Panc1 (cell line): ENCODE results near the gene FOXD1. TPM values are rescaled to one million over a fixed set of nuclear protein-coding genes. Genes with fewer than 3 reads are reported as not detected.

Experiments used
- ATAC-seq: fragments of 200-7000 bp; cut with Tn5 transposase; 2 replicates; pipeline ENCODE4 v1.9.1; 2020; ENCODE audit warnings: mild to moderate bottlenecking, moderate library complexity
- BruUV-seq: library from RNA; stranded (reverse); fragments of 400-500 nt; replicated peaks from 2 replicates; lab custom pipeline; 2021; lab: Mats Ljungman, UMichigan
- CTCF ChIA-PET: fragments of 300-600 bp; sonication (Branson Sonifier 250); formaldehyde crosslinking; loops from one replicate; lab custom pipeline; 2022; ENCODE audit warnings: antibody characterized with exemption; lab: Charles Lee
- POLR2A ChIA-PET: fragments of 300-600 bp; sonication (Branson Sonifier 250); formaldehyde crosslinking; loops from one replicate; lab custom pipeline; 2022; ENCODE audit warnings: antibody characterized with exemption; lab: Charles Lee
- DNase-seq: peaks from one replicate; pipeline ENCODE4 v3.0.0-alpha.2; 2010; ENCODE audit warnings: low read depth, low spot score
- H3K27ac ChIP-seq: 2 replicates; pipeline ENCODE4 v1.5.1; 2011; ENCODE audit warnings: mild to moderate bottlenecking, low read length, inconsistent platforms
- H3K27me3 ChIP-seq: fragments of 200-500 bp; sonication (Bioruptor generic); 2 replicates; pipeline ENCODE4 v1.6.0; 2014; ENCODE audit warnings: low read length, inconsistent platforms; ENCODE audit not compliant: control insufficient read depth, insufficient read depth
- H3K36me3 ChIP-seq: fragments of 200-500 bp; sonication (Bioruptor generic); 2 replicates; pipeline ENCODE4 v1.5.1; 2014; ENCODE audit warnings: inconsistent platforms, mild to moderate bottlenecking, low read length, moderate library complexity; ENCODE audit not compliant: control insufficient read depth, insufficient read depth
- H3K4me1 ChIP-seq: 2 replicates; pipeline ENCODE4 v1.5.1; 2011; ENCODE audit warnings: inconsistent platforms, mild to moderate bottlenecking, low read length, moderate library complexity; ENCODE audit not compliant: control insufficient read depth, insufficient read depth
- H3K4me3 ChIP-seq, 2 experiments: 2 replicates each; pipeline ENCODE4 v1.5.1; 2011 to 2012; ENCODE audit warnings: low read depth in 2 of 2, low read length in 2 of 2, mild to moderate bottlenecking in 2 of 2, inconsistent platforms in 1 of 2, moderate library complexity in 1 of 2
- H3K9me3 ChIP-seq: fragments of 200-500 bp; sonication (Bioruptor generic); 2 replicates; pipeline ENCODE4 v1.5.1; 2014; ENCODE audit warnings: low read depth, mild to moderate bottlenecking, inconsistent platforms, low read length, moderate library complexity; ENCODE audit not compliant: control insufficient read depth, insufficient read depth
- POLR2AphosphoS5 ChIP-seq: IDR thresholded peaks from 2 replicates; pipeline ENCODE4 v1.6.1; 2012; ENCODE audit warnings: mild to moderate bottlenecking, low read depth, low read length, moderate library complexity
- REST ChIP-seq, 2 experiments: IDR thresholded peaks; 2 replicates each; pipeline ENCODE4 v1.6.1; 2011 to 2012; ENCODE audit warnings: low read depth in 2 of 2, control low read depth in 1 of 2, low read length in 1 of 2, mild to moderate bottlenecking in 1 of 2, moderate library complexity in 1 of 2; ENCODE audit not compliant: insufficient read depth in 1 of 2
- SIN3A ChIP-seq: IDR thresholded peaks from 2 replicates; pipeline ENCODE4 v1.6.1; 2012; ENCODE audit warnings: low read depth, mild to moderate bottlenecking, low read length, moderate library complexity, borderline replicate concordance; ENCODE audit not compliant: insufficient read depth
- TCF7L2 ChIP-seq: IDR thresholded peaks from 2 replicates; pipeline ENCODE4 v1.6.1; 2011; ENCODE audit warnings: mild to moderate bottlenecking, low read depth, low read length, inconsistent platforms
- in situ Hi-C: cut with HindIII; loops from 2 replicates; pipeline ENCODE4 v1.10.0; 2016; ENCODE audit warnings: low sequenced_read_pairs, low pct_unique_long_range_greater_than_20kb
- intact Hi-C: fragments of 100-400 bp; cut with micrococcal nuclease; formaldehyde crosslinking; loops from one replicate; pipeline ENCODE4 v1.10.0; 2022; ENCODE audit not compliant: unreplicated experiment
- total RNA-seq: library from RNA; stranded (reverse); gene quantifications from one replicate; pipeline ENCODE4 v1.2.1, GENCODE V29; 2021; ENCODE audit not compliant: unreplicated experiment
- TF ChIP-seq, protein P1 (sequence below): fragments of 450-650 bp; IDR thresholded peaks from 2 replicates; pipeline ENCODE4 v1.5.1; 2017; ENCODE audit warnings: mild to moderate bottlenecking

The FOXD1 gene
- total RNA-seq, 1 experiment from 2014 or later, result 63.3 TPM

GRCh38 chr5:73431204-73431851 lies 17.2 kb downstream of the FOXD1 start:
- DNase-seq (no peak), ATAC-seq (no peak)
- in situ Hi-C loops (no loop called here), intact Hi-C loops (loop anchor here (10.0 kb wide), 1 partner anchor 57 kb away; no protein-coding TSS in a partner anchor)
- TF ChIP-seq TCF7L2, result no peak
- TF ChIP-seq REST (IDR thresholded peaks at IDR 0.05; ENCODE audit: insufficient read depth in 1 of 2, low read depth in 2 of 2, low read length in 1 of 2), result no peak
- no peak for TF ChIP-seq POLR2AphosphoS5
- TF ChIP-seq, protein P1, sequence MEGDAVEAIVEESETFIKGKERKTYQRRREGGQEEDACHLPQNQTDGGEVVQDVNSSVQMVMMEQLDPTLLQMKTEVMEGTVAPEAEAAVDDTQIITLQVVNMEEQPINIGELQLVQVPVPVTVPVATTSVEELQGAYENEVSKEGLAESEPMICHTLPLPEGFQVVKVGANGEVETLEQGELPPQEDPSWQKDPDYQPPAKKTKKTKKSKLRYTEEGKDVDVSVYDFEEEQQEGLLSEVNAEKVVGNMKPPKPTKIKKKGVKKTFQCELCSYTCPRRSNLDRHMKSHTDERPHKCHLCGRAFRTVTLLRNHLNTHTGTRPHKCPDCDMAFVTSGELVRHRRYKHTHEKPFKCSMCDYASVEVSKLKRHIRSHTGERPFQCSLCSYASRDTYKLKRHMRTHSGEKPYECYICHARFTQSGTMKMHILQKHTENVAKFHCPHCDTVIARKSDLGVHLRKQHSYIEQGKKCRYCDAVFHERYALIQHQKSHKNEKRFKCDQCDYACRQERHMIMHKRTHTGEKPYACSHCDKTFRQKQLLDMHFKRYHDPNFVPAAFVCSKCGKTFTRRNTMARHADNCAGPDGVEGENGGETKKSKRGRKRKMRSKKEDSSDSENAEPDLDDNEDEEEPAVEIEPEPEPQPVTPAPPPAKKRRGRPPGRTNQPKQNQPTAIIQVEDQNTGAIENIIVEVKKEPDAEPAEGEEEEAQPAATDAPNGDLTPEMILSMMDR, result no peak
- no peak for TF ChIP-seq SIN3A
- no peaks in the 10 kb centered on the region for H3K27me3 ChIP-seq
- BruUV-seq, result no TSS peak
- POLR2A ChIA-PET, result no interaction called here
- H3K9me3 ChIP-seq, result no peaks in the 10 kb centered on the region
- peaks cover 27% of the 10 kb centered on the region for H3K4me1 ChIP-seq
- H3K4me3 ChIP-seq, result no peak overlapping the region
- H3K27ac ChIP-seq, result no peak overlapping the region
- no peaks in the 10 kb centered on the region for H3K36me3 ChIP-seq
- CTCF ChIA-PET, result no interaction called here

GRCh38 chr5:73426034-73426433 lies 22.5 kb downstream of the FOXD1 start:
- intact Hi-C loops (no loop called here), in situ Hi-C loops (no loop called here)
- no peak for DNase-seq
- TF ChIP-seq TCF7L2 (no peak), SIN3A (no peak), POLR2AphosphoS5 (no peak), REST (IDR thresholded peaks at IDR 0.05; ENCODE audit: insufficient read depth in 1 of 2, low read depth in 2 of 2, low read length in 1 of 2) (no peak)
- TF ChIP-seq, protein P1, result no peak
- Histone ChIP-seq H3K27me3 (no peaks in the 10 kb centered on the region), H3K4me3 (no peak overlapping the region), H3K9me3 (no peaks in the 10 kb centered on the region), H3K27ac (no peak overlapping the region), H3K4me1 (no peaks in the 10 kb centered on the region), H3K36me3 (no peaks in the 10 kb centered on the region)
- no TSS peak for BruUV-seq
- CTCF ChIA-PET, result no interaction called here
- no peak for ATAC-seq
- POLR2A ChIA-PET, result no interaction called here
